GF-D8 (cell line): ENCODE results near the gene BRD2.

Experiments
- DNase-seq: peaks from one replicate; lab custom pipeline; 2025; lab: John Stamatoyannopoulos, UW

Gene BRD2

GRCh38 chr6:32972353-32973143, 4.2 kb downstream of the BRD2 start:
- DNase-seq: no peak

GRCh38 chr6:32973144-32974015, 5.0 kb downstream of the BRD2 start:
- no peak for DNase-seq

- DNase-seq: no peak
Observed at GRCh38 chr6:32974016-32974333, 5.6 kb downstream of the BRD2 start.

GRCh38 chr6:32974541-32975308, 6.3 kb downstream of the BRD2 start:
- no peak for DNase-seq

GRCh38 chr6:32975886-32976285, 7.5 kb downstream of the BRD2 start:
- DNase-seq: no peak

GRCh38 chr6:32976334-32977069, 8.1 kb downstream of the BRD2 start:
- no peak for DNase-seq

GRCh38 chr6:32977272-32977952, 9.0 kb downstream of the BRD2 start:
- DNase-seq: no peak

- no peak for DNase-seq
Observed at GRCh38 chr6:32977953-32978324, 9.5 kb downstream of the BRD2 start.

GRCh38 chr6:32979720-32980487, 11.5 kb downstream of the BRD2 start:
- no peak for DNase-seq

- no peak for DNase-seq
Observed at GRCh38 chr6:32980488-32981038, 12.2 kb downstream of the BRD2 start.

- no peak for DNase-seq
Observed at GRCh38 chr6:32982084-32982701, 13.8 kb downstream of the BRD2 start.

- DNase-seq: no peak
Observed at GRCh38 chr6:32982702-32983492, 14.5 kb downstream of the BRD2 start.

- no peak for DNase-seq
Observed at GRCh38 chr6:32983493-32983848, 15.1 kb downstream of the BRD2 start.

- DNase-seq: no peak
Observed at GRCh38 chr6:32983964-32984621, 15.7 kb downstream of the BRD2 start.

- DNase-seq: peak; percentile 56
Observed at GRCh38 chr6:32984622-32985389, 16.4 kb downstream of the BRD2 start.

GRCh38 chr6:32989368-32989767, 21.0 kb downstream of the BRD2 start:
- DNase-seq: no peak

GRCh38 chr6:32991972-32992371, 23.6 kb downstream of the BRD2 start:
- no peak for DNase-seq
